ENCODE measurements around the gene FBXO31.

FBXO31 gene

GRCh38 chr16:87417528-87417910, 33.9 kb upstream of the FBXO31 start:
- no peak overlapping the region for H3K4me3 ChIP-seq (ENCODE audit: control insufficient read depth, low read depth, low read length)
- TF ChIP-seq CTCF (conservative IDR thresholded peaks at IDR 0.05; ENCODE audit: control insufficient read depth, insufficient read depth, low read depth, low read length), result no peak
- no peak for DNase-seq (ENCODE audit: low read depth)

GRCh38 chr16:87416826-87417527, 33.4 kb upstream of the FBXO31 start:
- DNase-seq (ENCODE audit: low read depth), result peak; percentile 78
- peak; percentile 77 for TF ChIP-seq CTCF (conservative IDR thresholded peaks at IDR 0.05; ENCODE audit: control insufficient read depth, insufficient read depth, low read depth, low read length)
- H3K4me3 ChIP-seq (ENCODE audit: control insufficient read depth, low read depth, low read length), result no peak overlapping the region

- no peak overlapping the region for H3K4me3 ChIP-seq (ENCODE audit: control insufficient read depth, low read depth, low read length)
- TF ChIP-seq CTCF (conservative IDR thresholded peaks at IDR 0.05; ENCODE audit: control insufficient read depth, insufficient read depth, low read depth, low read length), result no peak
- DNase-seq (ENCODE audit: low read depth), result no peak
These were observed 31.9 kb upstream of the FBXO31 start for GRCh38 chr16:87415441-87415840.

GRCh38 chr16:87414251-87414680, 30.7 kb upstream of the FBXO31 start:
- no peak for TF ChIP-seq CTCF (conservative IDR thresholded peaks at IDR 0.05; ENCODE audit: control insufficient read depth, insufficient read depth, low read depth, low read length)
- DNase-seq (ENCODE audit: low read depth), result no peak
- no peak overlapping the region for H3K4me3 ChIP-seq (ENCODE audit: control insufficient read depth, low read depth, low read length)

GRCh38 chr16:87412996-87413421, 29.4 kb upstream of the FBXO31 start:
- no peak overlapping the region for H3K4me3 ChIP-seq (ENCODE audit: control insufficient read depth, low read depth, low read length)
- TF ChIP-seq CTCF (conservative IDR thresholded peaks at IDR 0.05; ENCODE audit: control insufficient read depth, insufficient read depth, low read depth, low read length), result no peak
- no peak for DNase-seq (ENCODE audit: low read depth)

GRCh38 chr16:87412371-87412995, 28.9 kb upstream of the FBXO31 start:
- DNase-seq (ENCODE audit: low read depth), result no peak
- TF ChIP-seq CTCF (conservative IDR thresholded peaks at IDR 0.05; ENCODE audit: control insufficient read depth, insufficient read depth, low read depth, low read length), result no peak
- no peak overlapping the region for H3K4me3 ChIP-seq (ENCODE audit: control insufficient read depth, low read depth, low read length)

Data from fibroblast of mammary gland (primary cell).